Fibroblast of skin of back (primary cell): Measurements from ENCODE around the gene C10orf143.
"Not testable (repeated sequence)": the region's sequence is repeated elsewhere in the genome, so short reads cannot be mapped to it uniquely, and the experiment has no call there.

Source experiments
- DNase-seq: peaks from one replicate; pipeline ENCODE4 v3.0.0-alpha.2; 2013

The C10orf143 gene

DNA sequence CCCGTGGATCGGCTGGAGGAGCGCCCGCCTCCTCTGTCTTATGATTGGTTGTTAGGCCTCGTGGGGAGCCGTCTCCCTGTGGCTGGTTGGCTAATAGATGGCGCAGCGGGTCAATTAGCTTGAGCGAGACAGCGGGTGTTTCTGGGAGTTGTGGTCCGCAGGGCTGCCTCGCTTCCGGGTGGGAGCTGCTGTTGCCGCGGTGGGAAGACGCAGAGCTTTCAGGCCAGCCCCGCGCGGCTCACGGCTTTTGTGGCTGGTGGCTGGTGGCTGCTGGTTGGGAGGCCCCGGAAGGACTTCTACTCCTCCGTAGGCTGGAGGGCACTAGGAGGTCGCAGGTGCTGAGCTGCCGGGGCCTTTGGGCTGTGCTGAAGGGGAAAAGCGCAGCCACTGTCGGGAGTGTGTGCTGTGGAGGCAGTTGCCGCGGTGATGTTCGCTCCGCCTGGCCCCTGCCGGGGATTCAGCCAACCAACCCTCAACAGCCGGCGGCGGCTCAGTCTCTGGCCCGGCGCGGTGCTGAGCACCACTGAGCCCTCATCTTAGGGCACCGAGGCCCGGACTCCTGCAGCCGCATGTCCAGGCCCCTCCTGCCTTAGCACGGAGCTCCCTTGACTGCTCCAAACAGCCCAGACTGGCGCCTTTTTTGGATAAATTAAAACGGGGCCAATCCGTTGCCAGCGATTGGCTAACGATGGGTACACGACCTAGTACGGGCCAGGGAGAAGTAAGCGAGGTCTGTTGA is 652 bp upstream of the C10orf143 start:
- peak; percentile 99 for DNase-seq

- peak; percentile 85 for DNase-seq
These were observed 809 bp downstream of the C10orf143 start for GRCh38 chr10:130109796-130110245.

- no peak for DNase-seq
These were observed 1.6 kb downstream of the C10orf143 start for GRCh38 chr10:130108934-130109604.

DNA sequence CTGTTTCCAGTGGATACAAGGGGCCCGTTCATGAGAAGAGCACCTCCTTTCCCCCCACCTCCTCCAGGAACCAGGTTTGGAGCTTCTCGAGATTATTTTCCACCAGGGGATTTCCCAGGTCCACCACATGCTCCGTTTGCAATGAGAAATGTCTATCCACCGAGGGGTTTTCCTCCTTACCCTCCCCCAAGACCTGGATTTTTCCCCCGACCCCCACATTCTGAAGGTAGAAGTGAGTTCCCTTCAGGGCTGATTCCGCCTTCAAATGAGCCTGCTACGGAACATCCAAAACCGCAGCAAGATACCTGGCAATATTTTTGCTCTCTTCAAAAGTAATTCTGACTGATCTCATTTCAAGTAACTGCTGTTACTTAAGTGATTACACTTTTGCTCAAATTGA is 2.5 kb downstream of the C10orf143 start:
- not testable (repeated sequence) for DNase-seq

- no peak for DNase-seq
These were observed 4.9 kb downstream of the C10orf143 start for GRCh38 chr10:130105724-130106123.

DNA sequence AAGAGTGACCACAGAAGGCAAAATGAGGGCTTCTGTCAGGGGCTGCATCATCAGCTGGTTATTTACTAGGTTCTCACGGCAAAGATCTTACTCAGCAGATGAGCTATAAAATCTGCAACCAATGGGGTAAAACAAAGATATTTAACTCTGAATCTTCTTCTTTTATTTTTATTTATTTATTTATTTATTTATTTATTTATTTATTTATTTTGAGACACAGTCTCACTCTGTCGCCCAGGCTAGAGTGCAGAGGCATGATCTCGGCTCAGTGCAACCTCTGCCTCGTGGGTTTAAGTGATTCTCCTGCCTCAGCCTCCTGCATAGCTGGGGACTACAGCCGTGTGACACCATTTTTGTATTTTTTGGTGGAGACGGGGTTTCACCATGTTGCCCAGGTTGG is 11.3 kb downstream of the C10orf143 start:
- DNase-seq: no peak

DNA sequence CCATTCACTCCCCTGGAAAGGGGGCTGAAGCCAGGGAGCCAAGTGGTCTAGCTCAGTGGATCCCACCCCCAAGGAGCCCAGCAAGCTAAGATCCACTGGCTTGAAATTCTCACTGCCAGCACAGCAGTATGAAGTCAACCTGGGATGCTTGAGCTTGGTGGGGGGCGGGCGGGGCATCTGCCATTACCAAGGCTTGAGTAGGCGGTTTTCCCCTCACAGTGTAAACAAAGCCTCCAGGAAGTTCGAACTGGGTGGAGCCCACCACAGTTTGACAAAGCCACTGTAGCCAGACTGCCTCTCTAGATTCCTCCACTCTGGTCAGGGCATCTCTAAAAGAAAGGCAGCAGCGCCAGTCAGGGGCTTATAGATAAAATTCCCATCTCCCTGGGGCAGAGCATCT is 20.1 kb downstream of the C10orf143 start:
- DNase-seq: peak; percentile 3

- DNase-seq: no peak
These were observed 30.2 kb downstream of the C10orf143 start for GRCh38 chr10:130080461-130080814.

GRCh38 chr10:130079614-130080460 is 30.8 kb downstream of the C10orf143 start:
- no peak for DNase-seq

DNA sequence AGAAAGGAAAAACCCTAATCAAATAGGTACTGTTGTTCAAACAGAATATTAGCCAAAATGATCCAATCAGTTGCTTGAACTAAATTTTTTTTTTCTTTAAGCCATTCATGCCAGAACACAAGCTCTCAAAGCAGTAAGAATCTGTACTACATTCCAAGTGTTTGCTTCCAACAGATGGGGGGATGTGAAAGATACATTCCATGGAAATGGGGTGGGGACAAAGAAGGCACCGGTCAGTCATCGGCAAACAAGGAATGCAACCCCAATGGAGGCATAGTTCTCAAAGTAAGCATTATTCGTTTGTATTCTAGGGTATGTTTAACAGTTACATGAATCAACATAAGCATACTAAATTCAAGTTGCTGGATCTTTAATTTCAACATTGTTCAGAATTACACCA is 32.5 kb downstream of the C10orf143 start:
- peak; percentile 13 for DNase-seq

DNA sequence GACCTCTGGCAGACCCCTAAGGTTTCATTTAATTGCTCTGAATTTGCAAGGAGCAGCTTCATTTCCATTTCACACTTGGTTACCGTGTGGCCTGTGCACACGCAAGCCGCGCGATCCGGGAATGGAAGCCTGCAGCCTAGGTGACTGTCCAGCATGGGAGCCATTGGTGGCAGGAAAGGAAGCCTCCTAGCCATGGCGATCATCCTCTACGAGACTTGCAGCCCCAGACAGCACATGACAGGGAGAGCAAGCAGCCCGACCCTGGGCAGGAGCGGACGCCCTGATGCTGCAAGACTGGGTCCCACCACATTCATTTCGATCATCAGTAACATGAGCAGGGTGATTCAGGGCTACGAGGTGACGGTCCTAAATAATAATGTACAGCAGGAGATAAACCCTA is 33.9 kb downstream of the C10orf143 start:
- DNase-seq: no peak

- DNase-seq: no peak
These were observed 36.0 kb downstream of the C10orf143 start for GRCh38 chr10:130074639-130075038.

GRCh38 chr10:130073912-130074311 is 36.7 kb downstream of the C10orf143 start:
- no peak for DNase-seq

DNA sequence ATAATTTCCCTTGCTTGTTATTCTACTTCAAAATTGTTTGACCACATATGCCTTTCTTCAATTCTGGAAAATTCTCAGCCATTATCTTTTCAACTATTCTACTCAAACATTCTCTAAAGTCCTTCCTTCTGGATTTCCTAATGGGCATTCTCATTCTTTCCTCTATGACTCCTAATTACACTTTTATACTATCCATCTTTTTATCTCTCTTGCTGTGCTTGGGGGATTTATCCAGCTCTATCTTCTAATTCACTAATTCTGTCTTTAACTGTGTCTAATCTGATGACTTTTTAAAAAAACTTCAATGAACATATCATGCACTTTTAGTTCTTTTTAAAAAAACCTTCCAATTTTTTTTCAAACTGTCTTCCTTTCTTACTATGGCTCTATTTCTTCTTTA is 38.4 kb downstream of the C10orf143 start:
- no peak for DNase-seq

- DNase-seq: no peak
These were observed 42.7 kb downstream of the C10orf143 start for GRCh38 chr10:130067893-130068292.

GRCh38 chr10:130066743-130067142 is 43.9 kb downstream of the C10orf143 start:
- no peak for DNase-seq

- DNase-seq: no peak
These were observed 45.4 kb downstream of the C10orf143 start for GRCh38 chr10:130065251-130065650.

GRCh38 chr10:130064783-130065182 is 45.8 kb downstream of the C10orf143 start:
- no peak for DNase-seq

- DNase-seq: no peak
These were observed 47.7 kb downstream of the C10orf143 start for GRCh38 chr10:130062976-130063375.

DNA sequence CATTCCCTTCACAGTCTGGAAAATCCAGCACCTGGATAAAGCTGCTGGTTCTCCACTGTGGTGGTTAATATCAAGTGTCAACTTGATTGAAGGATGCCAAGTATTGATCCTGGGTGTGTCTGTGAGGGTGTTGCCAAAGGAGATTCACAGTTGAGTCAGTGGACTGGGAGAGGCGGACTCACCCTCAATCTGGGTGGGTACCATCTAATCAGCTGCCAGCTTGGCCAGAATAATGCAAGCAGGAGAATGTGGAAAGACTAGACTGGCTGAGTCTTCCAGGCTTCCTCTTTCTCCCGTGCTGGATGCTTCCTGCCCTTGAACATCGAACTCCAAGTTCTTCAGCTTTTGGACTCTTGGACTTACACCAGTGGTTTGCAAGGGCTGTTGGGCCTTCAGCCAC is 48.4 kb downstream of the C10orf143 start:
- DNase-seq: no peak

DNA sequence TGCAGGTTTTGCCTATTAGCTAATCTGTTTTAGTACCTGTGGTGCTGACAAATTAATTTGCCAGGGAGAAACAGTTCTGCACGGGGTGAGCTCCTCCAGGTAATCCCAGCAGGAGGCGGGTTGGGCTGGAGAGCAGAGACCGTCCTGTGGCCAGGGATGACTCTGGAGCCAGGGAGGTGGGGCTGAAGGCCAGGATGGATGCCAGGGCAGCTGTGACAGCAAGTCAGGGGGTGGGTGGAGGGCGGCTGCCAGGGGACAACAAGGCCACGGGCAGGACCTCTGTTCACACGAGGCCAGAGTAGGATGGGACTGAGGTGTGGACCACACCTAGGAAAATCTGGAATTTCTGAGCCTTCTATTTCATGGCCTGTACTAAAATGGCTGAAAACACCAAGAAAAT is 48.9 kb downstream of the C10orf143 start:
- DNase-seq: no peak

GRCh38 chr10:130054021-130054420 is 56.6 kb downstream of the C10orf143 start:
- DNase-seq: no peak

GRCh38 chr10:130053561-130053960 is 57.1 kb downstream of the C10orf143 start:
- DNase-seq: peak; percentile 31
